Aorta (tissue), 5 donors: Measurements from ENCODE around the gene PRRG1. TPM values are rescaled to one million over a fixed set of nuclear protein-coding genes. Genes with fewer than 3 reads are reported as not detected.
"Not testable (repeated sequence)": the region's sequence is repeated elsewhere in the genome, so short reads cannot be mapped to it uniquely, and the experiment has no call there.

ENCODE experiments used
- ATAC-seq: fragments of 200-7000 bp; cut with Tn5 transposase; one replicate; pipeline ENCODE4 v1.9.1; 2022; ENCODE audit warnings: moderate library complexity; ENCODE audit not compliant: low FRiP score
- DNase-seq, 2 donors: peaks; one replicate each; pipeline ENCODE4 v3.0.0-alpha.2; 2020
- H3K27ac ChIP-seq, 2 donors: one replicate each; pipeline ENCODE4 v1.5.1; 2013; ENCODE audit warnings: low read length in 2 of 2, mild to moderate bottlenecking in 2 of 2, moderate library complexity in 2 of 2, control low read depth in 1 of 2, inconsistent platforms in 1 of 2, low read depth in 1 of 2
- H3K27me3 ChIP-seq, 2 donors: one replicate each; pipeline ENCODE4 v1.6.1; 2013; ENCODE audit warnings: control low read depth in 1 of 2, low read length in 1 of 2, mild to moderate bottlenecking in 1 of 2, moderate library complexity in 1 of 2; ENCODE audit not compliant: insufficient read depth in 2 of 2, control insufficient read depth in 1 of 2
- H3K36me3 ChIP-seq, 2 donors: one replicate each; pipeline ENCODE4 v1.6.1; 2013; ENCODE audit warnings: control low read depth in 1 of 2, low read length in 1 of 2, mild to moderate bottlenecking in 1 of 2; ENCODE audit not compliant: insufficient read depth in 2 of 2, control insufficient read depth in 1 of 2
- H3K4me1 ChIP-seq, 2 donors: one replicate each; pipeline ENCODE4 v1.6.1; 2013; ENCODE audit warnings: low read length in 2 of 2, control low read depth in 1 of 2, mild to moderate bottlenecking in 1 of 2, moderate library complexity in 1 of 2; ENCODE audit not compliant: insufficient read depth in 2 of 2, control insufficient read depth in 1 of 2
- H3K4me3 ChIP-seq, 2 donors: one replicate each; pipeline ENCODE4 v1.5.1; 2013; ENCODE audit warnings: low read length in 2 of 2, control low read depth in 1 of 2, mild to moderate bottlenecking in 1 of 2
- H3K9me3 ChIP-seq: one replicate; pipeline ENCODE4 v1.6.1; 2013; ENCODE audit warnings: mild to moderate bottlenecking, low read length; ENCODE audit not compliant: control insufficient read depth
- WGBS, 2 donors: extraction: QIAGEN DNeasy Blood & Tissue Kit; methylation state at CpG; one replicate each; pipeline ENCODE4 v1.1.7; 2013; 5-methylcytosine and 5-hydroxymethylcytosine counted together
- intact Hi-C, 2 donors: fragments of 100-400 bp; cut with DNase I; formaldehyde crosslinking; loops; one replicate each; pipeline versions ENCODE4 v1.14.2 to v1.15.0; 2022
- polyA plus RNA-seq, 2 donors: library from polyadenylated mRNA; stranded (reverse); fragments of 200-250 nt; gene quantifications; one replicate each; pipeline ENCODE4 v1.2.3, GENCODE V29; 2013
- total RNA-seq, 2 donors: library from RNA; stranded (reverse); fragmentation: NEBNext Ultra II Directional; extraction: Animal tissue kit (Norgen Biotek cat#: 25700); gene quantifications; one replicate each; pipeline ENCODE4 v1.2.1, GENCODE V29; 2021
- donor health status: healthy with polysubstance abuse.
- donor health status: Bipolar disorder and iron deficiency.
- donor health status: DM: no; HTN: no; CAD: no.
- donor health status: DM: no; HTN: no; CAD: no.
- donor health status: DM: yes; HTN: yes; CAD: no.

PRRG1 gene
- total and polyA plus RNA-seq, 4 donors: 2.5 to 17.8 (median 8.7) TPM

GRCh38 chrX:37434362-37434761 lies 85.2 kb downstream of the PRRG1 start:
- H3K4me3 ChIP-seq: no peak overlapping the region
- intact Hi-C loops: no loop called here
- no peaks in the 10 kb centered on the region for H3K36me3 ChIP-seq
- no peak for ATAC-seq
- 100% methylated on average over 1 of the region's 1 CpG for WGBS, 2 donors
- no peak overlapping the region for H3K27ac ChIP-seq
- no peaks in the 10 kb centered on the region for H3K27me3 ChIP-seq
- H3K9me3 ChIP-seq: no peaks in the 10 kb centered on the region
- H3K4me1 ChIP-seq: no peaks in the 10 kb centered on the region
- DNase-seq: no peak

GRCh38 chrX:37437160-37437559 lies 88.0 kb downstream of the PRRG1 start:
- H3K4me3 ChIP-seq: no peak overlapping the region
- no peaks in the 10 kb centered on the region for H3K27me3 ChIP-seq
- intact Hi-C loops: no loop called here
- H3K4me1 ChIP-seq: no peaks in the 10 kb centered on the region
- no peak overlapping the region for H3K27ac ChIP-seq
- 55 to 88% methylated on average over 1 of the region's 1 CpG for WGBS, 2 donors
- no peaks in the 10 kb centered on the region for H3K9me3 ChIP-seq
- ATAC-seq (no peak), DNase-seq (no peak)
- H3K36me3 ChIP-seq: no peaks in the 10 kb centered on the region

GRCh38 chrX:37441377-37441776 lies 92.2 kb downstream of the PRRG1 start:
- ATAC-seq: no peak
- Histone ChIP-seq H3K4me3 (no peak overlapping the region), H3K9me3 (no peaks in the 10 kb centered on the region), H3K4me1 (no peaks in the 10 kb centered on the region), H3K27ac (no peak overlapping the region), H3K27me3 (no peaks in the 10 kb centered on the region), H3K36me3 (no peaks in the 10 kb centered on the region)
- WGBS, 2 donors: 93 to 98% methylated on average over 16 of the region's 16 CpGs
- no peak for DNase-seq
- intact Hi-C loops: no loop called here

GRCh38 chrX:37445182-37445581 lies 96.0 kb downstream of the PRRG1 start:
- H3K4me1 ChIP-seq: no peaks in the 10 kb centered on the region
- WGBS, 2 donors: 71 to 95% methylated on average over 1 of the region's 1 CpG
- H3K27ac ChIP-seq: no peak overlapping the region
- H3K27me3 ChIP-seq: no peaks in the 10 kb centered on the region
- ATAC-seq (no peak), DNase-seq (no peak)
- intact Hi-C loops: no loop called here
- H3K9me3 ChIP-seq: no peaks in the 10 kb centered on the region
- H3K4me3 ChIP-seq: no peak overlapping the region
- no peaks in the 10 kb centered on the region for H3K36me3 ChIP-seq

GRCh38 chrX:37453821-37454220 lies 104.7 kb downstream of the PRRG1 start:
- no peaks in the 10 kb centered on the region for H3K36me3 ChIP-seq
- no peaks in the 10 kb centered on the region for H3K4me1 ChIP-seq
- 75 to 96% methylated on average over 1 of the region's 1 CpG for whole genome bisulfite sequencing, 2 donors
- no peak overlapping the region for H3K4me3 ChIP-seq
- no peaks in the 10 kb centered on the region for H3K27me3 ChIP-seq
- intact Hi-C loops: no loop called here
- no peak for DNase-seq
- ATAC-seq: no peak
- no peaks in the 10 kb centered on the region for H3K9me3 ChIP-seq
- no peak overlapping the region for H3K27ac ChIP-seq

GRCh38 chrX:37454537-37455285 lies 105.5 kb downstream of the PRRG1 start:
- no peak for ATAC-seq
- H3K4me1 ChIP-seq: no peaks in the 10 kb centered on the region
- peak overlapping the region in 1 of 2 donors; percentile 4 for H3K27ac ChIP-seq
- no peak for DNase-seq
- 3 to 6% methylated on average over 2 of the region's 2 CpGs for WGBS, 2 donors
- H3K27me3 ChIP-seq: no peaks in the 10 kb centered on the region
- H3K36me3 ChIP-seq: no peaks in the 10 kb centered on the region
- no peaks in the 10 kb centered on the region for H3K9me3 ChIP-seq
- H3K4me3 ChIP-seq: no peak overlapping the region
- intact Hi-C loops: no loop called here

- intact Hi-C loops: no loop called here
- ATAC-seq (no peak), DNase-seq (no peak)
- H3K4me3 ChIP-seq: no peak overlapping the region
- 65 to 88% methylated on average over 1 of the region's 1 CpG for WGBS, 2 donors
- no peaks in the 10 kb centered on the region for H3K27me3 ChIP-seq
- no peaks in the 10 kb centered on the region for H3K9me3 ChIP-seq
- H3K27ac ChIP-seq: no peak overlapping the region
- H3K4me1 ChIP-seq: no peaks in the 10 kb centered on the region
- no peaks in the 10 kb centered on the region for H3K36me3 ChIP-seq
These were observed 106.2 kb downstream of the PRRG1 start for GRCh38 chrX:37455381-37455780.

GRCh38 chrX:37460285-37460684 lies 111.1 kb downstream of the PRRG1 start:
- DNase-seq, H3K4me3 ChIP-seq, H3K27me3 ChIP-seq, ATAC-seq, intact Hi-C loops, H3K27ac ChIP-seq, H3K9me3 ChIP-seq, H3K4me1 ChIP-seq, H3K36me3 ChIP-seq: not testable (repeated sequence)
- whole genome bisulfite sequencing, 2 donors: 90 to 95% methylated on average over 5 of the region's 5 CpGs

GRCh38 chrX:37462346-37462745 lies 113.2 kb downstream of the PRRG1 start:
- Histone ChIP-seq H3K27ac (no peak overlapping the region), H3K4me1 (peaks cover 0 to 2% of the 10 kb centered on the region in 2 donors), H3K27me3 (no peaks in the 10 kb centered on the region), H3K36me3 (no peaks in the 10 kb centered on the region), H3K4me3 (no peak overlapping the region), H3K9me3 (no peaks in the 10 kb centered on the region)
- DNase-seq (no peak), ATAC-seq (no peak)
- intact Hi-C loops: no loop called here
- 82 to 97% methylated on average over 2 of the region's 2 CpGs for WGBS, 2 donors
